GM21737 (cell line): Measurements from ENCODE around the gene TM2D3.

Experiments
- ATAC-seq: cut with Tn5 transposase; IDR thresholded peaks from one replicate; pipeline ENCODE4 v1.9.1; 2021; ENCODE audit warnings: mild to moderate bottlenecking, moderate library complexity; ENCODE audit not compliant: unreplicated experiment

The TM2D3 gene

DNA sequence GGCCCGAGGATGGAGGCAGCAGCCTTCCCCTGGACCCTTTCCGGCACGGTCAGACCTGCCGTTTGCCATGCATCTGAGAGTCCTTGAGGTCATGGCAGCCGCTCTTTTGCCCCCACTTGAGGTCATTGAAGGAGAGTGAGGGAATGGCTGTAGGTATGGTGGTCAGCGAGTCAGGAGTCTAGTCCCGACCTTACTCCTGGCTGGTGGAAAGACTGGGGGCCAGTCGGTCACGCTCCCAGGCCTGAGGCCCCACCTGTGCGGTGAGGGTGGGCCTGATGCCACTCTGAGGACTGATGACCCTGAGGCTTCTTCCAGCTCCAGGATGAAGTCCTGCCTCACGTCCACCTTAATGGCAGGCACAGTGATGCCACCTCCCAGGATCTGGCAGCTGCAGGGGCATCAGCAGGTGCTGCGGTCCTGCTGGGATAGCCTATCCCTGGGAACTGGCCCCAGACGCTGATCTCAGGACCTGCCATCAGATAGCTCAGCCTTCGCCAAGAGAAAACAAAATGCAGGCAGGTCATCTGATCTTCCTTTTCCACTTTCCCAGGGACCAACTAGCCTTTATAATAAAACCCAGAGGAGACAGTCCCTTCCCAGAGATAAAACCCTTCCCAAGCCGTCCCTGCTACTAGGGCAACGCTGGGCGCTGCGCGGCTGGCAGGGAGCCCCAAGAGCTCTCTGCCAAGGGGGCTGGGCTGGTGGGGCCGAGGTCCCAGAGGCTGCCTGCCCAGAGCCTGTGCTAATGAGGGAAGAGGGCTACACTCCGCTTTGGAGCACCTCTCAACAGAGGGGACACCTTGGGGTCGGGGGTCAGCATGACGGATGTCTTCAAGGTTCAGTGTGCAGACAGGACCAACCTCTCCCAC, 42.2 kb downstream of the TM2D3 start:
- ATAC-seq: no peak

GRCh38 chr15:101608201-101608600, 44.0 kb downstream of the TM2D3 start:
- no peak for ATAC-seq

GRCh38 chr15:101607108-101607507, 45.1 kb downstream of the TM2D3 start:
- no peak for ATAC-seq

- no peak for ATAC-seq
Observed at GRCh38 chr15:101604124-101604874, 47.9 kb downstream of the TM2D3 start.

DNA sequence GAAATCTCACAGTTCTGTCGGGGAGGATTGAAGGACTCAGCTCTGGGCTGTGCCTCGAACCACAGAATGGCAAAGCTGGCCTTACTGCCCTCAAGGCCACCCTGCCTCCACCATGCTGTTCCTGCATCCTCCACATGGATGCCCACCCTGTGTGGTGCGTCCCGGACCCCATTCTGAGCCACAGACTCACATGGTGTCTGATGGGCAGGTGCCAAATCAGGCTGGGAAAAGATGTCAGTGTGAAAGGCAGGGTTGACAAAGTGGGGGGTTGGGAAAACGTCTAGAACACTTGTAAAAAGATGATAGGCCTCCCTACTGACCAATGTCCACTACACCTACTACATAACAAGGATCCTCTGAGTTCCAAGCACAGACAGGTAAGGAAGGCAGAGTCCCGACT, 49.4 kb downstream of the TM2D3 start:
- no peak for ATAC-seq

- no peak for ATAC-seq
Observed at GRCh38 chr15:101600035-101600434, 52.1 kb downstream of the TM2D3 start.

DNA sequence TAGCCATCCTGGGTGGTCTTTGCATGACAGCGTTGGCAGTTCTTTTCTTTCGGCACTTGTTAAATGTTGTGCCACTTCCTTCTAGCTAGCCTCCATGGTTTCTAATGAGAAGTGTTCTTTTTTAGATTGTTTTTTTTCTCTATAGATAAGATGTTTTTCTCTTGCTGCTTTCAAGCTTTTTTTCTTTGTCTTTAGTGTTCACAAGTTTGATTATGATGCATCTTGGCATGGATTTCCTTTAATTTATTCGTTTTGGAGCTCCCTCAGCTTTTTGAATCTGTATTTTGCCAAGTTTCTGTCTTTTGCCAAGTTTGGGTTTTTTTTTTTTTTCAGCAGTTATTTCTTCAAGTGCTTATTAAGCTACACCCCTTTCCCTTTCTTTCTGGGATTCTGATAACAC, 53.1 kb downstream of the TM2D3 start:
- ATAC-seq: no peak

DNA sequence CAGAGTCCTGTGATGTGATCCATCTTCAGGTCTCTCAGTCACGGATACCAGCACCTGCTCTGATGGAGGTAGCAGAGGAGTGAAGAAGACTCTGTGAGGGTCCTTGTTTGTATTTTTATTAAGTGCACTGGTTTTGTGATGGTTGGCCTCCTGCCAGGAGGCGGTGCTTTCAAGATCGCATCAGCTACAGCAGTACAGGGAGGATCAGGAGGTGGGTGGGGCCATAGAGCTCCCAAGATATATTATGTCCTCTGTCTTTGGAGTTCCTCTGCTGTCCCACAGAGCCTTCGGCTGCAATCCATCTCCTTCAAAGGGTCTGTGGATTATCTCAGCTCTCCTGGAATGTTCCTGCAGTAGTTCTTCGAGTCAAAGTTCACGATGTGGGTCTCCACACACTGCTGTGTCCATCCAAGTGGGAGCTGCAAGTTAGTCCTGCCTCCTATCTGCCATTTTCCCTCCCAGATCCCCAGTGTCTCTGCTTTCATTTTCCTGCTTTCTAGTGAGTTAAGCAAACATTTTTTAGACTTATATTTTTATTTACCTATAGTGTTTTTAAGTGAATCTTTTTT, 54.7 kb downstream of the TM2D3 start:
- ATAC-seq: no peak

DNA sequence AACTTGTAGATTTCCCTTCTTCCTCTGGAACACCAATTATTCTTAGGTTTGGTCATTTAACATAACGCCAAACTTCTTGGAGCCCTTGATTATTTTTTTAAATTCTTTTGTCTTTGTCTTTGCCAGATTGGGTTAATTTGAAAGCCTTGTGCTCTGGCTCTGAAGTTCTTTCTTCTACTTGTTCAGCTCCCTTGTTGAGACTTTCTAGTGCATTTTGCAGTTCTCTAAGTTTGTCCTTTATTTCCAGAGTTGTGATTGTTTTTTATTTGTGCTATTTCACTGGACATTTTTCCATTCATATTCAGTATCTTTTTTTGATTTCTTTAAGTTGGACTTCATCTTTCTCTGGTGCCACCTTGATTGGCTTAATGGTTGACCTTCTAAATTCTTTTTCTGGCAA, 55.5 kb downstream of the TM2D3 start:
- ATAC-seq: no peak
